ENCODE results near the gene PPARA.

The PPARA gene

DNA sequence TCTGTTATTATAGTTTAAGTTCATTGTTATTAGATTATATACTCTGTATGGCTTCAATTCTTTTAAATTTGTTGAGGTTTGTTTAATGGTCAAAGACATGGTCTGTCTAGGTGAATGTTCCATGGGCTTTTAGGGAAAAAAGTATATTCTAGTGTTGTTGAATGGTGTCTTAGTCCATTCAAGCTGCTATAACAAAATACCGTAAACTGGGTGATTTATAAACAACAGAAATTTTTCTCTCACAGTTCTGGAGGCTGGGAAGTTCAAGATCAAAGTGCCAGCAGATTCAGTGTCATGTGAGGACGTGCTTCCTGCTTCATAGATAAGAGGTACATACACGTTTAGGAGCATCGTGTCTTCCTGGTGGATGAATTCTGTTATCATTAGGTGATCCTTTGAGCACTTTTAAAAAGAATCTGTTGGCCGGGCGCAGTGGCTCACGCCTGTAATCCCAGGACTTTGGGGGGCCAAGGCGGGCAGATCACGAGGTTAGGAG, 26.2 kb downstream of the PPARA start:
- H3K36me3 ChIP-seq (ENCODE audit: insufficient read depth, low read length): peaks cover 7% of the 10 kb centered on the region
- no peaks in the 10 kb centered on the region for H3K27me3 ChIP-seq (ENCODE audit: insufficient read depth, low read length)
- peaks cover 31% of the 10 kb centered on the region for H3K4me1 ChIP-seq (ENCODE audit: control insufficient read depth, insufficient read depth, low read length, unreplicated experiment)
- H3K79me2 ChIP-seq (ENCODE audit: control insufficient read depth, insufficient read depth, low read length, unreplicated experiment): no peaks in the 10 kb centered on the region
- H3K27ac ChIP-seq (ENCODE audit: low read depth, low read length): no peak overlapping the region
- H3K4me3 ChIP-seq (ENCODE audit: low read depth, low read length): no peak overlapping the region
- no peak overlapping the region for H2AFZ ChIP-seq (ENCODE audit: low read length, unreplicated experiment)

DNA sequence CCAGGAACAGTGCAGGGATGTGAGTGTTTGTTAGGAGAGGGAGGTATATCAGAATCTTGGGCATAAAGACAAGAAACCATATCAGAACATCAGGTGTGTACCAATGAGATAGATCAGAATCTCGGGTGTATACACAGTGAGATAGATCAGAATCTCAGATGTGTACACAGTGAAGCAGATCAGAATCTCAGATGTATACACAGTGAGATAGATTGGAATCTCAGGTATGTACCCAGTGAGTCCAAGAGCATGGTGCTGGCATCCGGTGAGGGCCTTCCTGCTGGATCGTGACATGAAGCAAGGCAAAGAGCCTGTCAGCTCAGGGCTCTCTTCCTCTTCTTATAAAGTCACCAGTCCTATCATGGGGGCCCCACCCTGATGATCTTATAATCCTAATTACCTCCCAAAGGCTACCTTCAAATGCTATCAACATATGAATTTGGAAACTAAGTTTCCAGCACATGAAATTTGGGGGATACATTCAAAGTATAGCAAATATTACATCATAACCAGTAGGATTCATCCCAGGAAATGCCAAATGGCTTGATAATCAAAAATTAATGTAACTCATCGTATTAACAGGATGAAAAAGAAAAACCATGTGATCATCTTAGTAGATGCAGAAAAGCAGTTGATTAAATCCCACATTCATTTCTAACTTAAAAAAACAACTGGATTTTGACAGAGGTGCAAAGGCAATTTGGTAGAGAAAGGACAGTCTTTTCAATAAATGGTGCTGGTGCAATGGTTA, 28.6 kb downstream of the PPARA start:
- Histone ChIP-seq H3K4me1 (ENCODE audit: control insufficient read depth, insufficient read depth, low read length, unreplicated experiment) (peaks cover 14% of the 10 kb centered on the region), H3K4me3 (ENCODE audit: low read depth, low read length) (no peak overlapping the region), H2AFZ (ENCODE audit: low read length, unreplicated experiment) (no peak overlapping the region), H3K27ac (ENCODE audit: low read depth, low read length) (no peak overlapping the region), H3K36me3 (ENCODE audit: insufficient read depth, low read length) (peaks cover 7% of the 10 kb centered on the region), H3K79me2 (ENCODE audit: control insufficient read depth, insufficient read depth, low read length, unreplicated experiment) (no peaks in the 10 kb centered on the region), H3K27me3 (ENCODE audit: insufficient read depth, low read length) (no peaks in the 10 kb centered on the region)

DNA sequence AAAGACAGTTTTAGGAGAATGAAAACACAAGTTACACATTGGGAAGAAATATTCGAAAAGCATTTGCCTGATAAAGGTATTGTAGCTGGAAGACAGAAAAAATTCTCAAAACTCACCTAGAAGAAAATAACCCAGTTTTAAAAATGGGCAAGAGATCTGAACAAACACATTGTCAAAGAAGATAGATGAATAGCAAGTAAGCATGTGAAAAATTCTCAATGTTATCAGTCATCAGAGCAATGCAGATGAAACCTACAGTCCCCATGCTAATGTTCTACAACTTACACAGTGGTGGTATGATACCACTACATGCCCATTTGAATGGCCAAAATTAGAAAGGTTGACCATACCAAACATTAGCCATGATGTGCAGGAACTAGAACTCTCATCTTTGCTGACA, 29.4 kb downstream of the PPARA start:
- H3K27me3 ChIP-seq (ENCODE audit: insufficient read depth, low read length): no peaks in the 10 kb centered on the region
- H3K27ac ChIP-seq (ENCODE audit: low read depth, low read length): no peak overlapping the region
- no peak overlapping the region for H2AFZ ChIP-seq (ENCODE audit: low read length, unreplicated experiment)
- H3K79me2 ChIP-seq (ENCODE audit: control insufficient read depth, insufficient read depth, low read length, unreplicated experiment): no peaks in the 10 kb centered on the region
- H3K4me3 ChIP-seq (ENCODE audit: low read depth, low read length): no peak overlapping the region
- peaks cover 7% of the 10 kb centered on the region for H3K36me3 ChIP-seq (ENCODE audit: insufficient read depth, low read length)
- H3K4me1 ChIP-seq (ENCODE audit: control insufficient read depth, insufficient read depth, low read length, unreplicated experiment): peaks cover 14% of the 10 kb centered on the region

DNA sequence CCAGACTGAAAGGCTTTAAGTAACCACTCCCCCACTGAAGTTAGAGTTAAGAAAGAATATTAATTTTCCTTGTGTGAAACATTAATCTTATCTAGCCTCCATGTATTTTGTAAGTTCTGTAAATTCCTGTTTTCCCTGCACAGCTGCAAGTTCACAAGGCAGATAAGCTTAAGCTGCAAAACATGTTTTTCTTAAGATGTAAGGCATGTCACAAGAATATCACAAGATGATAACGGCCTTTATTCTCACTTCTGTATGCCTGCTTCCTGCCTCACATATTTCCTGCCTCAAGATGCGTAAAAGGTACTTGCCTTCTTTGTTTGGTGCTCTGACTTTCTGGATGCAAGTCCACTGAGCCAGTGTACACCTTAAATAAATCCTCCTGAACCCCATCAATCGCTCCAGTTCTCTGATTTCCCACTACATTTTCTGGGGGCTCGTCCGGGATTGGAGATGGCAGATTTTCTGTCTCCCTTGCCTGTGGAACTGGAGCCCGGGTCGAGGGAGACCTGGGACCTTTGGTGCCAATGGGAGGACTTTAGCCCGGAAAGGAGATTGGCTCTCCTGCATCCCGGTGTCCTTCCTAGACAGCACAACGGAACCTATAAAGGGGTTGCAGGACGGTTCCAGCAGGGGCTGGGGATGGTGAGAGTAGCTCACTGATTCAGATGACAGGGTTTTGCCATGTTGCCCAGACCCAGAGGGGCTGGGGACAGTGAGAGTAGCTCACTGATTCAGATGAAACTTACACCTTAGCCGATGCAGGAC, 30.2 kb downstream of the PPARA start:
- Histone ChIP-seq H3K27ac (ENCODE audit: low read depth, low read length) (no peak overlapping the region), H3K4me1 (ENCODE audit: control insufficient read depth, insufficient read depth, low read length, unreplicated experiment) (peaks cover 14% of the 10 kb centered on the region), H3K36me3 (ENCODE audit: insufficient read depth, low read length) (peaks cover 7% of the 10 kb centered on the region), H3K27me3 (ENCODE audit: insufficient read depth, low read length) (no peaks in the 10 kb centered on the region), H3K79me2 (ENCODE audit: control insufficient read depth, insufficient read depth, low read length, unreplicated experiment) (no peaks in the 10 kb centered on the region), H2AFZ (ENCODE audit: low read length, unreplicated experiment) (no peak overlapping the region), H3K4me3 (ENCODE audit: low read depth, low read length) (no peak overlapping the region)

DNA sequence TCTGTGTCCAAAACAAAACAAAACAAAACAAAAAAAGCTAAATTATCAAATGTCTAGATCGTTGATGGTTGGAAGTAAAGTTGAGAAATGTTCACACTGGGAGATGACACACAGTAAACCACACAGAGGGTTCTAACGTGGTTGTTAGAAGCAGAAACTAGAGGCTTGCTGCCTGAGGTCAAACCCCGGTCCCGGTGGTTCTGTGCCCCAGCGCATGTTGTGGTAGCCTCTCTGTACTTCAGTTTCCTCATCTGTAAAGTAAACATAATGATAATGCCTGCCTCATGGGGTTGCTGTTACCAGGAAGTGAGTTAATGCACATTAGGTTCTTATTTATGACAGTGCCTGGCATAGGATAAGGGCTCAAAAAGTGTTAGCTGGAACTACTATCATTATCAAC, 33.4 kb downstream of the PPARA start:
- H3K4me1 ChIP-seq (ENCODE audit: control insufficient read depth, insufficient read depth, low read length, unreplicated experiment): peaks cover 6% of the 10 kb centered on the region
- H2AFZ ChIP-seq (ENCODE audit: low read length, unreplicated experiment): no peak overlapping the region
- H3K27me3 ChIP-seq (ENCODE audit: insufficient read depth, low read length): no peaks in the 10 kb centered on the region
- H3K4me3 ChIP-seq (ENCODE audit: low read depth, low read length): no peak overlapping the region
- H3K27ac ChIP-seq (ENCODE audit: low read depth, low read length): no peak overlapping the region
- no peaks in the 10 kb centered on the region for H3K79me2 ChIP-seq (ENCODE audit: control insufficient read depth, insufficient read depth, low read length, unreplicated experiment)
- peaks cover 7% of the 10 kb centered on the region for H3K36me3 ChIP-seq (ENCODE audit: insufficient read depth, low read length)

DNA sequence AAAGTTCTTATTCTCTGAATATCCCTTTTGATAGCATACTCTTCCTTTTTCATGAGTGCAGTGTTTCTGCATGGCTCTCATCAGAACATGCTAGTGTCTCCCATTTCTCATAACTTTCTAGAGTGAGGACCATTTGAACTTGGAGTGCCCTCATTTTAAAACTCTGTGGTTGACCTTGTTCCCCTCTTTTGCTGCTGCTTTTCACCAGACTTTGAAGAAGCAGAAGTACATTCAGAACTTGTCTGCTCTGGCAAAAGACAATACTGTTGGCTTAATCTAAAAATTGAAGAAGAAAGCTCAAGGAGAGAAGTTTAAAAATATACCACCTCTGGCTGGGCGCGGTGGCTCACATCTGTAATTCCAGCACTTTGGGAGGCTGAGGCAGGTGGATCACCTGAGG, 35.0 kb downstream of the PPARA start:
- Histone ChIP-seq H3K79me2 (ENCODE audit: control insufficient read depth, insufficient read depth, low read length, unreplicated experiment) (no peaks in the 10 kb centered on the region), H3K27ac (ENCODE audit: low read depth, low read length) (no peak overlapping the region), H3K4me3 (ENCODE audit: low read depth, low read length) (no peak overlapping the region), H3K4me1 (ENCODE audit: control insufficient read depth, insufficient read depth, low read length, unreplicated experiment) (no peaks in the 10 kb centered on the region), H2AFZ (ENCODE audit: low read length, unreplicated experiment) (no peak overlapping the region), H3K36me3 (ENCODE audit: insufficient read depth, low read length) (peaks cover 6% of the 10 kb centered on the region), H3K27me3 (ENCODE audit: insufficient read depth, low read length) (no peaks in the 10 kb centered on the region)

DNA sequence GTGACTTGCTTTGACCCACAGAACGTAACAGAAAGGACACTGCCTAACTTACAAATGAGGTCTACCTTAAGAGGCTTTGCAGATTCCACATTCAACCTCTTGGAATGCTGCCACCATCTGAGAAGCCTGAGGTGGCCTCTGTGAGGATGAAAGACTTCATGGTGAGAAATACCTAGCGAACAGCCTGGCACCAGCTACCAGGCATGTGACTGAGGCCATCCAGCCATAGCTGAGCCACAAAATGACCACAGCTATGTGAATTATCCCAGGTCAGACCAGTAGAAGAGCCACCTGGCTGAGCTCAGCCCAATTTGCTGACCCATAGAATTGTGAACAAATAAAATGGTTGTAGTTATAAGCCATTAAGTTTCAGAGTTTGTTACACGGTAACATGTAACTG, 37.5 kb downstream of the PPARA start:
- H3K27ac ChIP-seq (ENCODE audit: low read depth, low read length): no peak overlapping the region
- H3K79me2 ChIP-seq (ENCODE audit: control insufficient read depth, insufficient read depth, low read length, unreplicated experiment): no peaks in the 10 kb centered on the region
- no peaks in the 10 kb centered on the region for H3K4me1 ChIP-seq (ENCODE audit: control insufficient read depth, insufficient read depth, low read length, unreplicated experiment)
- H3K27me3 ChIP-seq (ENCODE audit: insufficient read depth, low read length): no peaks in the 10 kb centered on the region
- H3K4me3 ChIP-seq (ENCODE audit: low read depth, low read length): no peak overlapping the region
- H2AFZ ChIP-seq (ENCODE audit: low read length, unreplicated experiment): no peak overlapping the region
- no peaks in the 10 kb centered on the region for H3K36me3 ChIP-seq (ENCODE audit: insufficient read depth, low read length)

DNA sequence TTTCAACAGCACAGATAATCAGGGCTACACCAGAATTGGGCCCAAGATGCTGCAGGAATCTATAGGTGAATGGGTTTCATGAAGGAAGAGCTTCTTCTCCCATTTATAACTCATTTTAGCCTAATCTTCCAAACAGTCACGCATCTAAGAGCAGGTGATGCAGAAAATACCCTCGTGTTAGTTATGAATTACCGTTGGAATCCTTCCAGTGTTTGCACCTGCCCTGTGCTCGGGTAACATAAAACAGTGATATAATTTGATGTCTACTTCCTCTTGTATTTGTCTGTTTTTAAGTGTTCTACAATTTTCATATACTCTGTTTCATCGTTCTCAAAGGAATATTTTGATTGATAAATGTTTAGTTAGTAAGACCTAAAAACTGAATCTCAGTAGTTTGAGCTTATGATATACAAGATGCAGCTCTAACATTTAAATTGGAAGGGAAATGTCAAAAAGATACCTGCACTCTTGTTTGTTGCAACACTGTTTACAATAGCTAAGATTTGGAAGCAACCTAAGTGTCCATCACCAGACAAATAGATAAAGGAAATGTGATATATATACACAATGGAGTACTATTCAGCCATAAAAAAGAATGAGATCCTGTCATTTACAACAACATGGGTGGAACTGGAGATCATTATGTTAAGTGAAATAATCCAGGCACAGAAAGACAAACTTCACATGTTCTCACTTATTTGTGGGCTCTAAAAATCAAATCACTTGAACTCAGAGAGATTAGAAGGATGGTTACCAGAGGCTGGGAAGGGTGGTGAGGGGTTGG, 42.1 kb downstream of the PPARA start:
- Histone ChIP-seq H3K27me3 (ENCODE audit: insufficient read depth, low read length) (no peaks in the 10 kb centered on the region), H3K36me3 (ENCODE audit: insufficient read depth, low read length) (no peaks in the 10 kb centered on the region), H3K27ac (ENCODE audit: low read depth, low read length) (no peak overlapping the region), H2AFZ (ENCODE audit: low read length, unreplicated experiment) (no peak overlapping the region), H3K79me2 (ENCODE audit: control insufficient read depth, insufficient read depth, low read length, unreplicated experiment) (no peaks in the 10 kb centered on the region), H3K4me1 (ENCODE audit: control insufficient read depth, insufficient read depth, low read length, unreplicated experiment) (no peaks in the 10 kb centered on the region), H3K4me3 (ENCODE audit: low read depth, low read length) (no peak overlapping the region)

DNA sequence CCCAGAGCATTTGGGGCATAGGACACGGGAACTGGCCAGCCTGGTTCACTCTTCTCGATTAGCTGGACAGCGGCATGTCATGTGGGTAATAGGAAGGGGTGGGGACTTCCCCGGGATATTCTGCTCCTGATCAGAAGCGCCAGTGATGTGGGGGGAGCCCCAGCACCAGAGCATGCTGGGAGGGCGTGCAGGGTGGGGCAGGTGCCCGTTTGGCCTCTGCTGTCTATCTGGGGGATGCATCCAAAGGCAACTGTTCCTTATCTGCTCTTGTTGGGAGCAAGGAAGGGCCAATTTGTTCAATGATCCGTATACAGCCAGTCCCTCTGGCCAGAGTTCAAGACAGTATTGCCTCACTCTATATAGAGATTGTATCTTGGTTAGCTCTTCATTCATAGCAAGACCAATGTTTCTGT, 43.6 kb downstream of the PPARA start:
- H3K79me2 ChIP-seq (ENCODE audit: control insufficient read depth, insufficient read depth, low read length, unreplicated experiment): no peaks in the 10 kb centered on the region
- no peaks in the 10 kb centered on the region for H3K36me3 ChIP-seq (ENCODE audit: insufficient read depth, low read length)
- no peaks in the 10 kb centered on the region for H3K4me1 ChIP-seq (ENCODE audit: control insufficient read depth, insufficient read depth, low read length, unreplicated experiment)
- H2AFZ ChIP-seq (ENCODE audit: low read length, unreplicated experiment): no peak overlapping the region
- no peaks in the 10 kb centered on the region for H3K27me3 ChIP-seq (ENCODE audit: insufficient read depth, low read length)
- H3K27ac ChIP-seq (ENCODE audit: low read depth, low read length): no peak overlapping the region
- H3K4me3 ChIP-seq (ENCODE audit: low read depth, low read length): no peak overlapping the region

DNA sequence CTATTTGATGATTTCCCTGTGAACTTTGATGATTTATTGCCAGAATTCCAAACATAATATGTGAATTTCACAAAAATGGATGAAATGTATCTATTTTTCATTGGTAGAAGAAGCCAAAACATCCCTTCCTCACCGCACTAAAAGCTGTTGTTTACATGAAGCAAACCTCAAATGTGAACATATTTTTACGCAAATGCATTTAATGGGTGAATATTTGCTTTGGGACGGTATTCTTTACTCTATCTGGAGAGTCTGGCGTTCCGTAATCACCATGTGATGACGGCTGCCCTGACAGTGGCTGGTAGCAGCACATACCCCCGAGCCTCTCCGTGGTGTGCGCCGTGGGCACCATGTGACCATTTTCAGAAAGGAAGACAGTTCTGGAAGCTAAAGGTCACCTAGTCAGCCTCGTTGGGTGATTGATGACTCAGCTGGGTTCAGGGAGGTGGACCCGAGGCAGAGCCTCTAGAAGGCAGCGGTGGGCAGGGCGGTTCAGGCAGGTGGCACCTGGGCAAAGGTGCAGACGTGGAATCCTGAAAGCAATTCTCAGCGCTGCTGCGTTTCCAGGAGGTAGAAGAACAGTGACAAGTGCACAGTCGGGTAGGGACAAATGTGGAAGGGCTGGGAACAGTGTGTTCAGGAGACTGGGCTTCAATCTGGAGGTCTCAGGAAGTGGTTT, 45.3 kb downstream of the PPARA start:
- no peak overlapping the region for H3K4me3 ChIP-seq (ENCODE audit: low read depth, low read length)

More for the DNA sequence above, 45.3 kb downstream of the PPARA start:
- Histone ChIP-seq H3K79me2 (ENCODE audit: control insufficient read depth, insufficient read depth, low read length, unreplicated experiment) (no peaks in the 10 kb centered on the region), H3K4me1 (ENCODE audit: control insufficient read depth, insufficient read depth, low read length, unreplicated experiment) (no peaks in the 10 kb centered on the region), H3K27me3 (ENCODE audit: insufficient read depth, low read length) (no peaks in the 10 kb centered on the region), H3K27ac (ENCODE audit: low read depth, low read length) (no peak overlapping the region), H3K36me3 (ENCODE audit: insufficient read depth, low read length) (no peaks in the 10 kb centered on the region), H2AFZ (ENCODE audit: low read length, unreplicated experiment) (no peak overlapping the region)
